ENCODE measurements around the gene POU1F1.
"Not testable (repeated sequence)": the region's sequence is repeated elsewhere in the genome, so short reads cannot be mapped to it uniquely, and the experiment has no call there.

POU1F1 gene

GRCh38 chr3:87248831-87249230 lies 27.6 kb downstream of the POU1F1 start:
- DNase-seq = no peak

- DNase-seq = not testable (repeated sequence)
Observed at GRCh38 chr3:87248231-87248630, 28.2 kb downstream of the POU1F1 start.

GRCh38 chr3:87247430-87247773 lies 29.0 kb downstream of the POU1F1 start:
- DNase-seq = no peak

GRCh38 chr3:87246662-87247429 lies 29.5 kb downstream of the POU1F1 start:
- DNase-seq = no peak

- DNase-seq = no peak
Observed at GRCh38 chr3:87236093-87236492, 40.3 kb downstream of the POU1F1 start.

- DNase-seq = no peak
Observed at GRCh38 chr3:87233805-87234204, 42.6 kb downstream of the POU1F1 start.

GRCh38 chr3:87229113-87229512 lies 47.3 kb downstream of the POU1F1 start:
- DNase-seq = no peak

- peak; percentile 38 for DNase-seq
Observed at GRCh38 chr3:87228316-87228715, 48.1 kb downstream of the POU1F1 start.

- DNase-seq = no peak
Observed at GRCh38 chr3:87227835-87228144, 48.6 kb downstream of the POU1F1 start.

GRCh38 chr3:87227104-87227834 lies 49.1 kb downstream of the POU1F1 start, which contains the start of gene CHMP2B:
Gene CHMP2B (plus strand): TSS chr3:87227309. CDS start chr3:87227523, 214 bp downstream.
- peak; percentile 91 for DNase-seq

- DNase-seq = no peak
Observed at GRCh38 chr3:87225659-87226058, 50.7 kb downstream of the POU1F1 start.

GRCh38 chr3:87219611-87220010 lies 56.8 kb downstream of the POU1F1 start:
- peak; percentile 9 for DNase-seq

- peak; percentile 25 for DNase-seq
Observed at GRCh38 chr3:87218560-87218959, 57.8 kb downstream of the POU1F1 start.
